Measurements from ENCODE around the gene CXCL17.

GRCh38 chr19:42450314-42450934 is 7.7 kb upstream of the CXCL17 start:
- TF ChIP-seq POLR2AphosphoS5 (IDR thresholded peaks at IDR 0.05; ENCODE audit: low read depth, low read length) (no peak), POLR2A (IDR thresholded peaks at IDR 0.05; ENCODE audit: low read depth, low read length) (no peak), TAF1 (IDR thresholded peaks at IDR 0.05; ENCODE audit: borderline replicate concordance, low read depth, low read length) (no peak)

Measured in GM12892 (cell line).